ENCODE results near the gene TMPRSS13.

DNA sequence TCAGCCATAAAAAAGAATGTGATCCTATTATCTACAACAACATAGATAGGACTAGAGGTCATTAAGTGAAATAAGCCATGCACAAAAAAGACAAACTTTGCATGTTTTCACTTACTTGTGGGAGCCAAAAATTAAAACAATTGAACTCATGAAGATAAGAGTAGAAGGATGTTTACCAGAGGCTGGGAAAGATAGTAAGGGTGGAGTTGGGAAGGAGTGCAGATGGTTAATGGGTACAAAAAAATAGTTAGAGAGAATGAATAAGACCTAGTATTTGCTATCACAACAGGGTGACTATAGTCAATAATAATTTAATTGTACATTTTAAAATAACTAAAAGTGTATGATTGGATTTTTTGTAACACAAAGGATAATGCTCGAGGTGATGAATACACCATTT is 29.7 kb upstream of the TMPRSS13 start:
- TF ChIP-seq POLR2A (IDR thresholded peaks at IDR 0.05) (no peak), POLR2AphosphoS5 (IDR thresholded peaks at IDR 0.05) (no peak)
- TF ChIP-seq, protein P1, sequence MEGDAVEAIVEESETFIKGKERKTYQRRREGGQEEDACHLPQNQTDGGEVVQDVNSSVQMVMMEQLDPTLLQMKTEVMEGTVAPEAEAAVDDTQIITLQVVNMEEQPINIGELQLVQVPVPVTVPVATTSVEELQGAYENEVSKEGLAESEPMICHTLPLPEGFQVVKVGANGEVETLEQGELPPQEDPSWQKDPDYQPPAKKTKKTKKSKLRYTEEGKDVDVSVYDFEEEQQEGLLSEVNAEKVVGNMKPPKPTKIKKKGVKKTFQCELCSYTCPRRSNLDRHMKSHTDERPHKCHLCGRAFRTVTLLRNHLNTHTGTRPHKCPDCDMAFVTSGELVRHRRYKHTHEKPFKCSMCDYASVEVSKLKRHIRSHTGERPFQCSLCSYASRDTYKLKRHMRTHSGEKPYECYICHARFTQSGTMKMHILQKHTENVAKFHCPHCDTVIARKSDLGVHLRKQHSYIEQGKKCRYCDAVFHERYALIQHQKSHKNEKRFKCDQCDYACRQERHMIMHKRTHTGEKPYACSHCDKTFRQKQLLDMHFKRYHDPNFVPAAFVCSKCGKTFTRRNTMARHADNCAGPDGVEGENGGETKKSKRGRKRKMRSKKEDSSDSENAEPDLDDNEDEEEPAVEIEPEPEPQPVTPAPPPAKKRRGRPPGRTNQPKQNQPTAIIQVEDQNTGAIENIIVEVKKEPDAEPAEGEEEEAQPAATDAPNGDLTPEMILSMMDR (IDR thresholded peaks at IDR 0.05), result no peak
